Sigmoid colon (tissue), 7 donors: ENCODE measurements around the gene PRKD1. TPM values are rescaled to one million over a fixed set of nuclear protein-coding genes. Genes with fewer than 3 reads are reported as not detected.
A peak's percentile ranks its signal among the peaks of the same experiment; 100 is the strongest.

Experiments
- DNase-seq: peaks from one replicate; pipeline ENCODE4 v3.0.0-alpha.2; 2019
- H3K27ac ChIP-seq, 4 donors: fragments of 200-600 bp; sonication (generic); one replicate each; pipeline ENCODE4 v1.5.1; 2016 to 2019; ENCODE audit warnings: mild to moderate bottlenecking in 1 of 4
- H3K27me3 ChIP-seq, 3 donors: fragments of 200-600 bp; sonication (generic); one replicate each; pipeline ENCODE4 v1.5.1; 2019; ENCODE audit warnings: mild to moderate bottlenecking in 1 of 3
- H3K36me3 ChIP-seq, 4 donors: fragments of 200-600 bp; sonication (generic); one replicate each; pipeline ENCODE4 v1.5.1; 2016 to 2019
- H3K4me1 ChIP-seq, 4 donors: fragments of 200-600 bp; sonication (generic); one replicate each; pipeline ENCODE4 v1.5.1; 2017 to 2019
- H3K4me3 ChIP-seq, 4 donors: fragments of 200-600 bp; sonication (generic); one replicate each; pipeline ENCODE4 v1.5.1; 2017 to 2019; ENCODE audit warnings: mild to moderate bottlenecking in 2 of 4, moderate library complexity in 1 of 4
- H3K9me3 ChIP-seq, 4 donors: fragments of 200-600 bp in 3 of 4; sonication (generic) in 3 of 4; one replicate each; pipeline versions ENCODE4 v1.5.1 to v1.6.1; 2013 to 2019
- CTCF ChIP-seq, 4 experiments: fragments of 450-650 bp in 3 of 4; fragments of 200-600 bp in 1 of 4; IDR thresholded peaks; one replicate each; pipeline ENCODE4 v1.5.1; 2016 to 2019; ENCODE audit warnings: antibody characterized with exemption in 4 of 4, mild to moderate bottlenecking in 3 of 4, moderate library complexity in 2 of 4
- EP300 ChIP-seq, 4 donors: sonication (generic); formaldehyde crosslinking; IDR thresholded peaks; one replicate each; pipeline ENCODE4 v1.6.1; 2017; ENCODE audit warnings: antibody characterized with exemption in 4 of 4
- POLR2A ChIP-seq, 2 donors: fragments of 450-650 bp; IDR thresholded peaks; one replicate each; pipeline ENCODE4 v1.6.1; 2016; ENCODE audit warnings: antibody characterized with exemption in 2 of 2, mild to moderate bottlenecking in 2 of 2, moderate library complexity in 2 of 2
- POLR2AphosphoS5 ChIP-seq, 4 donors: sonication (generic); formaldehyde crosslinking; IDR thresholded peaks; one replicate each; pipeline ENCODE4 v1.6.1; 2017; ENCODE audit warnings: antibody characterized with exemption in 4 of 4
- WGBS, 2 donors: extraction: QIAGEN DNeasy Blood & Tissue Kit; methylation state at CpG; one replicate each; pipeline ENCODE4 v1.1.7; 2013; 5-methylcytosine and 5-hydroxymethylcytosine counted together
- intact Hi-C: fragments of 100-400 bp; cut with DNase I; formaldehyde crosslinking; loops from one replicate; pipeline ENCODE4 v1.15.1; 2023
- polyA plus RNA-seq, 3 donors: library from polyadenylated mRNA; stranded (reverse); fragments of 200-250 nt; gene quantifications; one replicate each; pipeline ENCODE4 v1.2.3, GENCODE V29; 2013
- total RNA-seq, 4 donors: library from RNA; depleted of rRNA; stranded (reverse); fragments of >200 nt; gene quantifications; one replicate each; pipeline ENCODE4 v1.1.0, GENCODE V29; 2016
- donor health status: healthy with polysubstance abuse.
- donor health status: Bipolar disorder and iron deficiency.
- donor health status: healthy.

PRKD1 gene
- total and polyA plus RNA-seq, 7 donors = 0.46 to 27.1 (median 14.5) TPM

GRCh38 chr14:29668201-29668600, 259.4 kb downstream of the PRKD1 start:
- Histone ChIP-seq H3K4me3 (no peak overlapping the region), H3K9me3 (no peaks in the 10 kb centered on the region), H3K36me3 (peaks cover 0 to 9% (median 0%) of the 10 kb centered on the region in 4 donors), H3K27me3 (no peaks in the 10 kb centered on the region), H3K4me1 (peaks cover 0 to 15% (median 3%) of the 10 kb centered on the region in 4 donors), H3K27ac (no peak overlapping the region)
- DNase-seq = no peak
- intact Hi-C loops = no loop called here
- WGBS, 2 donors = 81 to 89% methylated on average over 1 of the region's 1 CpG
- no peak for TF ChIP-seq CTCF (IDR thresholded peaks at IDR 0.05)

- Histone ChIP-seq H3K9me3 (no peaks in the 10 kb centered on the region), H3K27me3 (no peaks in the 10 kb centered on the region), H3K36me3 (peaks cover 0 to 9% (median 0%) of the 10 kb centered on the region in 4 donors), H3K27ac (no peak overlapping the region), H3K4me1 (no peaks in the 10 kb centered on the region), H3K4me3 (no peak overlapping the region)
- intact Hi-C loops = no loop called here
- TF ChIP-seq EP300 (IDR thresholded peaks at IDR 0.05) (no peak), POLR2AphosphoS5 (IDR thresholded peaks at IDR 0.05) (no peak), CTCF (IDR thresholded peaks at IDR 0.05) (no peak), POLR2A (IDR thresholded peaks at IDR 0.05) (no peak)
- WGBS, 2 donors = 94 to 96% methylated on average over 5 of the region's 5 CpGs
- no peak for DNase-seq
Measured at GRCh38 chr14:29664515-29664914, 263.1 kb downstream of the PRKD1 start.

GRCh38 chr14:29663281-29663801, 264.3 kb downstream of the PRKD1 start:
- H3K36me3 ChIP-seq = peaks cover 0 to 9% (median 0%) of the 10 kb centered on the region in 4 donors
- no peaks in the 10 kb centered on the region for H3K4me1 ChIP-seq
- WGBS, 2 donors = 68 to 83% methylated on average over 7 of the region's 7 CpGs
- H3K27ac ChIP-seq = no peak overlapping the region
- H3K27me3 ChIP-seq = no peaks in the 10 kb centered on the region
- H3K4me3 ChIP-seq = no peak overlapping the region
- DNase-seq = no peak
- no peaks in the 10 kb centered on the region for H3K9me3 ChIP-seq
- no peak for TF ChIP-seq CTCF (IDR thresholded peaks at IDR 0.05)
- peak in 1 of 4 donors; percentile 22 for TF ChIP-seq POLR2AphosphoS5 (IDR thresholded peaks at IDR 0.05)
- intact Hi-C loops = no loop called here

- Histone ChIP-seq H3K9me3 (no peaks in the 10 kb centered on the region), H3K27ac (peak overlapping the region in 2 of 4 donors; percentile 2 to 20), H3K36me3 (no peaks in the 10 kb centered on the region), H3K4me1 (peaks cover 0 to 31% (median 18%) of the 10 kb centered on the region in 4 donors), H3K4me3 (no peak overlapping the region), H3K27me3 (no peaks in the 10 kb centered on the region)
- intact Hi-C loops = no loop called here
- 62 to 73% methylated on average over 4 of the region's 4 CpGs for WGBS, 2 donors
- TF ChIP-seq POLR2AphosphoS5 (IDR thresholded peaks at IDR 0.05) = no peak
- no peak for DNase-seq
Measured at GRCh38 chr14:29654901-29655550, 272.6 kb downstream of the PRKD1 start.

GRCh38 chr14:29653303-29653702, 274.3 kb downstream of the PRKD1 start:
- intact Hi-C loops = no loop called here
- peaks cover 0 to 31% (median 18%) of the 10 kb centered on the region in 4 donors for H3K4me1 ChIP-seq
- H3K27me3 ChIP-seq = no peaks in the 10 kb centered on the region
- DNase-seq = no peak
- TF ChIP-seq POLR2A (IDR thresholded peaks at IDR 0.05) (no peak), CTCF (IDR thresholded peaks at IDR 0.05) (no peak)
- no peaks in the 10 kb centered on the region for H3K36me3 ChIP-seq
- H3K4me3 ChIP-seq = no peak overlapping the region
- H3K9me3 ChIP-seq = peaks cover 0 to 2% (median 0%) of the 10 kb centered on the region in 4 donors
- H3K27ac ChIP-seq = no peak overlapping the region
